Left ventricle myocardium inferior (tissue), 1 donor: ENCODE data around the gene RFX2. TPM values are rescaled to one million over a fixed set of nuclear protein-coding genes. Genes with fewer than 3 reads are reported as not detected.

Experiments used
- DNase-seq: peaks from one replicate; pipeline ENCODE4 v3.0.0-alpha.2; 2020
- H3K27ac ChIP-seq: fragments of 200-600 bp; replicated peaks from 2 replicates; pipeline ENCODE4 v1.8.0; 2021
- H3K27me3 ChIP-seq: fragments of 200-600 bp; 2 replicates; pipeline ENCODE4 v1.8.0; 2021; ENCODE audit warnings: low read depth
- H3K36me3 ChIP-seq: fragments of 200-600 bp; 2 replicates; pipeline ENCODE4 v1.8.0; 2021
- H3K4me1 ChIP-seq: fragments of 200-600 bp; 2 replicates; pipeline ENCODE4 v1.8.0; 2021
- H3K4me3 ChIP-seq: fragments of 200-600 bp; 2 replicates; pipeline ENCODE4 v1.8.0; 2021; ENCODE audit warnings: mild to moderate bottlenecking, moderate library complexity
- H3K9me3 ChIP-seq: fragments of 200-600 bp; replicated peaks from 2 replicates; pipeline ENCODE4 v1.8.0; 2021
- CTCF ChIP-seq: fragments of 200-600 bp; IDR thresholded peaks from 2 replicates; pipeline ENCODE4 v1.8.0; 2021; ENCODE audit warnings: antibody characterized with exemption, mild to moderate bottlenecking, borderline replicate concordance
- intact Hi-C: fragments of 100-400 bp; cut with micrococcal nuclease; formaldehyde crosslinking; loops from one replicate; pipeline ENCODE4 v1.11.0; 2022
- total RNA-seq: library from RNA; stranded (reverse); fragmentation: NEBNext Ultra II Directional; extraction: Animal tissue kit (Norgen Biotek cat#: 25700); gene quantifications from one replicate; pipeline ENCODE4 v1.2.1, GENCODE V29; 2021
- donor health status: DM: no; HTN: yes; CAD: no; lungs with severe emphysema.

The RFX2 gene
- total RNA-seq, 1 donor from 2014 or later: 6.1 TPM

DNA sequence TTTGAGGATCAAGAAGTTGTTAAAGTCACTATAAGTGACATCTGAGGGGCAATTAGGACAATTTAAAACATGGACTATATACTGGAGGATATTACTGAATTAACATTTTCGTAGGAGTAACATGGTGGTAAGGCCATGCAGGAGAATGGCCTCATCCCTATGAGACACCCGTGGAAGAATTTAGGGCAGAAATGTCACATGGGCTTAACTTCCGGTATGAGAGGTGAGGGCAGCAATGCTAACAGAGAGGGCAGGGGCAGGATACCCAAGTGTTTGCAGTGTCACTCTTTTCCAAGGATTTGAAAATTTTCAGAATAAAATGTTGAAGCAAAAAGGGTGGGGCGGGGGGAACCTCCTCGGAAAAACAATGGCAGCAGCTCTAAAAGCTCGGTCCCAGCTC lies 156.0 kb downstream of the RFX2 start:
- H3K4me3 ChIP-seq: peak overlapping the region; percentile 38
- peak overlapping the region; percentile 84 for H3K27ac ChIP-seq
- TF ChIP-seq CTCF: no peak
- DNase-seq: no peak
- H3K27me3 ChIP-seq: no peaks in the 10 kb centered on the region
- H3K4me1 ChIP-seq: peaks cover 100% of the 10 kb centered on the region
- H3K36me3 ChIP-seq: no peaks in the 10 kb centered on the region
- intact Hi-C loops: no loop called here
- no peaks in the 10 kb centered on the region for H3K9me3 ChIP-seq

DNA sequence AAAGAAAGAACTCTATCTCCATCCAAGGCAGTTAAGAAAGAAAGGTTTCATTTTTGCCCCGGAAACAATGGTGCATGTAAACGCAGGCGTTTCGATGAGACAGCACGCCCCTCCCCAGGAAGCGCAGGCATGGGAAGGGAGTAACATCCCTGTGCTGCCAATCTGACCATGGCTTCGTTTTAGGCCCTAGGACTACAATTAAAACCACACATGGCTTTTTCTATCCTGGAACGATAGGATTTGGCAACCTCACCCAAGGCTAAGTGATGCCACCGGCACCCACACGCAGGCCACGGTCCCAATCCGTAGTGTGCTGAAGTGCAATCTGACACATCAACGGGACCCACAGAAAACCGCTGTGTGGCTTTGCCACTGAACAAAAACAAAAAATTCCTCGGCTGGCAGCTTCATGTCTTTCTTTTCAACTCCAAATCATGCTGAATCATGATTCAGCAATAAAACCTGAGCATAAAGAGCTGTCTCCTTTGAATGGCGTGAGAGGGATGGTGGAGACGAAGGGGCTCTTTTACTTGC lies 156.6 kb downstream of the RFX2 start:
- H3K36me3 ChIP-seq: no peaks in the 10 kb centered on the region
- TF ChIP-seq CTCF: no peak
- intact Hi-C loops: no loop called here
- H3K27me3 ChIP-seq: no peaks in the 10 kb centered on the region
- H3K27ac ChIP-seq: peak overlapping the region; percentile 84
- H3K4me3 ChIP-seq: peak overlapping the region; percentile 38
- peaks cover 100% of the 10 kb centered on the region for H3K4me1 ChIP-seq
- DNase-seq: no peak
- no peaks in the 10 kb centered on the region for H3K9me3 ChIP-seq

- H3K9me3 ChIP-seq: no peaks in the 10 kb centered on the region
- no peaks in the 10 kb centered on the region for H3K27me3 ChIP-seq
- intact Hi-C loops: no loop called here
- TF ChIP-seq CTCF: no peak
- H3K36me3 ChIP-seq: no peaks in the 10 kb centered on the region
- peak overlapping the region; percentile 84 for H3K27ac ChIP-seq
- DNase-seq: no peak
- no peak overlapping the region for H3K4me3 ChIP-seq
- H3K4me1 ChIP-seq: peaks cover 100% of the 10 kb centered on the region
Measured at GRCh38 chr19:5953030-5953589, 157.2 kb downstream of the RFX2 start.

DNA sequence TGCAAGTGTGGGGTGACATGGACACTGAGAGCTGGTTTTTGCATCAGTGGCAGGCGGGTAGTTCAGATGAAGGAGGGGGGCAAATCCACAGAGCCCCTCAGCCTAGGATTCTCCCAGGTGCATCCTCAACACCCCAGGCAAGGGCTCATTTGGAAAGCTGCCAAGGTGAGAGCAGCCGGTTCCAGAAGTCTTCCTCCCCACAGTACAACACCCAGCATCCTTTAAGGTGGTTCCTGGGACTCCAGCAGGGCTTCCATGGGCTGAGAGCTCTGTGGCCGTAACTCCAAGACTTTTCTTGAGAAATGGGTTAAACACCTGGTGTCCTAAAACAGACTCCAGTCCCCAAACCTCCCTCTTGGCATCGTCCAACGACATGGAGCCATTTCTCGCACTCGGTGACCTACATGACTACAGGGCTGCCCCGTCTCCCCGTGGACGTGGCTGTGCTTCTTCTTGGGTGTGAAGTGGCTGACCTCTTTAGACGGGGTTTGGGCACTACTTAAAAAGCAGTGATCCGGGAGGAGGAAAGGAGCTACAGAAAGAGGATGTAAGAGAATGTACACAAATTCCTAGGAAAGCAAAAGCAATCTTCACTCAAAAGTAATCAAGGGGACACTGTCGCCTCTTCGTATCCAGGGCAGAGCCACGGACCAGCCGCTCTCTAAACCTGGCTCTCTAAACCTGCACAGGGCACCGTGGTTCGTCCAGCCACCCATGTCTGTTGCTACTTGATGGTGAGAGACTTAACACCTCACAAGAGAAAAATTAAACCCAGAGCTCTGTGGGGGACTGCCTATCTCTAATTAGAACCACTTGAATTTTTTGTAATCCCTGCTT lies 157.9 kb downstream of the RFX2 start:
- no peak for TF ChIP-seq CTCF
- no peak overlapping the region for H3K4me3 ChIP-seq
- intact Hi-C loops: no loop called here
- DNase-seq: no peak
- H3K9me3 ChIP-seq: no peaks in the 10 kb centered on the region
- H3K4me1 ChIP-seq: peaks cover 100% of the 10 kb centered on the region
- no peaks in the 10 kb centered on the region for H3K27me3 ChIP-seq
- H3K36me3 ChIP-seq: no peaks in the 10 kb centered on the region
- H3K27ac ChIP-seq: peak overlapping the region; percentile 84

- intact Hi-C loops: no loop called here
- H3K36me3 ChIP-seq: no peaks in the 10 kb centered on the region
- no peaks in the 10 kb centered on the region for H3K9me3 ChIP-seq
- peak overlapping the region; percentile 84 for H3K27ac ChIP-seq
- TF ChIP-seq CTCF: no peak
- no peak for DNase-seq
- H3K27me3 ChIP-seq: no peaks in the 10 kb centered on the region
- peaks cover 100% of the 10 kb centered on the region for H3K4me1 ChIP-seq
- peak overlapping the region; percentile 31 for H3K4me3 ChIP-seq
Measured at GRCh38 chr19:5951338-5951861, 158.9 kb downstream of the RFX2 start.
